PC-3 (cell line): ENCODE data around the gene SPTSSB. TPM values are rescaled to one million over a fixed set of nuclear protein-coding genes. Genes with fewer than 3 reads are reported as not detected.

Experiments
- ATAC-seq: fragments of 200-7000 bp; cut with Tn5 transposase; 2 replicates; pipeline ENCODE4 v1.9.1; 2020; ENCODE audit warnings: mild to moderate bottlenecking, moderate library complexity
- BruUV-seq: library from RNA; stranded (reverse); fragments of 400-500 nt; replicated peaks from 2 replicates; lab custom pipeline; 2021; lab: Mats Ljungman, UMichigan
- CTCF ChIA-PET: fragments of 300-600 bp; sonication (Branson Sonifier 250); formaldehyde crosslinking; loops from one replicate; lab custom pipeline; 2022; ENCODE audit warnings: antibody characterized with exemption; lab: Charles Lee
- POLR2A ChIA-PET: fragments of 300-600 bp; sonication (Branson Sonifier 250); formaldehyde crosslinking; loops from one replicate; lab custom pipeline; 2022; ENCODE audit warnings: antibody characterized with exemption; ENCODE audit not compliant: unreplicated experiment; lab: Charles Lee
- DNase-seq: peaks from one replicate; pipeline ENCODE4 v3.0.0-alpha.2; 2015
- H2AFZ ChIP-seq: fragments of 300-600 bp; sonication (generic); 2 replicates; pipeline ENCODE4 v1.6.0; 2016; ENCODE audit warnings: antibody characterized with exemption, low read length
- H3F3A ChIP-seq: fragments of 300-600 bp; sonication (generic); one replicate; pipeline ENCODE4 v1.6.0; 2017; ENCODE audit warnings: antibody characterized with exemption, low read length, control low read depth, mild to moderate bottlenecking; ENCODE audit not compliant: unreplicated experiment
- H3K27ac ChIP-seq: fragments of 300-600 bp; sonication (generic); 2 replicates; pipeline ENCODE4 v1.5.1; 2016; ENCODE audit warnings: mild to moderate bottlenecking, low read length
- H3K27me3 ChIP-seq: fragments of 300-600 bp; sonication (generic); 2 replicates; pipeline ENCODE4 v1.6.1; 2016; ENCODE audit warnings: low read length, mixed read lengths
- H3K36me3 ChIP-seq: fragments of 300-600 bp; sonication (generic); 2 replicates; pipeline ENCODE4 v1.6.1; 2016; ENCODE audit warnings: low read depth, mixed run types, low read length, mixed read lengths
- H3K4me1 ChIP-seq: fragments of 300-600 bp; sonication (generic); 2 replicates; pipeline ENCODE4 v1.5.1; 2016; ENCODE audit warnings: low read length; ENCODE audit not compliant: insufficient read depth
- H3K4me2 ChIP-seq: fragments of 300-600 bp; sonication (generic); 2 replicates; pipeline ENCODE4 v1.6.0; 2016; ENCODE audit warnings: low read length
- H3K4me3 ChIP-seq: fragments of 300-600 bp; sonication (generic); 2 replicates; pipeline ENCODE4 v1.5.1; 2016; ENCODE audit warnings: mild to moderate bottlenecking, low read length, mixed read lengths
- H3K79me2 ChIP-seq: fragments of 300-600 bp; sonication (generic); 2 replicates; pipeline ENCODE4 v1.6.1; 2017; ENCODE audit warnings: low read length, mixed read lengths
- H3K9ac ChIP-seq: fragments of 300-600 bp; sonication (generic); 2 replicates; pipeline ENCODE4 v1.6.0; 2016; ENCODE audit warnings: mild to moderate bottlenecking, low read length
- H3K9me2 ChIP-seq: fragments of 300-600 bp; sonication (generic); replicated peaks from 2 replicates; pipeline ENCODE4 v1.6.1; 2016; ENCODE audit warnings: mixed run types, low read length, mixed read lengths
- H3K9me3 ChIP-seq: fragments of 300-600 bp; sonication (generic); 2 replicates; pipeline ENCODE4 v1.6.1; 2016; ENCODE audit warnings: low read length, mixed read lengths
- H4K20me1 ChIP-seq: fragments of 300-600 bp; sonication (generic); 2 replicates; pipeline ENCODE4 v1.6.1; 2016; ENCODE audit warnings: low read length, mixed read lengths
- EZH2 ChIP-seq: fragments of 300-600 bp; sonication (generic); IDR thresholded peaks from one replicate; pipeline ENCODE4 v1.6.1; 2017; ENCODE audit warnings: antibody characterized with exemption, mild to moderate bottlenecking, low read length; ENCODE audit not compliant: unreplicated experiment
- EZH2phosphoT487 ChIP-seq: fragments of 300-600 bp; sonication (generic); IDR thresholded peaks from 2 replicates; pipeline ENCODE4 v1.6.1; 2018; ENCODE audit warnings: mild to moderate bottlenecking, antibody characterized with exemption, low read length, borderline replicate concordance
- intact Hi-C: fragments of 100-400 bp; cut with micrococcal nuclease; formaldehyde crosslinking; loops from 2 replicates; pipeline ENCODE4 v1.9.0; 2023
- total RNA-seq: library from RNA; depleted of rRNA; stranded (reverse); fragments of >200 nt; gene quantifications from 2 replicates; pipeline ENCODE4 v1.2.3, GENCODE V29; 2014
- TF ChIP-seq, protein P1 (sequence below): fragments of 300-600 bp; sonication (generic); conservative IDR thresholded peaks from 2 replicates; pipeline ENCODE4 v1.5.1; 2017; ENCODE audit warnings: antibody characterized with exemption, low read depth, mild to moderate bottlenecking, low read length

Gene SPTSSB
- total RNA-seq, 1 experiment from 2014 or later: 78.0 TPM

DNA sequence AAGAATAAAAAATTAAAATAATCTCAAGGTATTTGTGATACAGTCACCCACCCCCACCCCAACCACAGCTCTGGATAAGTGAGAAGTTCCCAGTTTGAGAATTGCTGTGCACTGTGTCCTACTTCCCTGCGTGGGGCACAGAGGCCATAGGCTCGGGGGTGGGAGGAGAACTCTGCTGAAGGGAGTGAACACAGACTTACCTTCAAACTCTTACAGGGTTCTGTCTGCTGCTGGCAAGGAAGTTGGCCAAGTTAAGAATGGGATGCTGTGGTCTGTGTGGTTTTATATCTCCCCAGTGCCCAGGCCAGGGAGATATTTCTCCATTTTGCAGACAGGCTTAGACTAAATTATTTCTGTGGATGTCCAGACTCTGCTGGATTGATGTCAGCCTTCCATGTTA, 37.6 kb downstream of the SPTSSB start:
- no peaks in the 10 kb centered on the region for H3K9me3 ChIP-seq
- no peak overlapping the region for H2AFZ ChIP-seq
- no peaks in the 10 kb centered on the region for H3K9me2 ChIP-seq
- CTCF ChIA-PET: no interaction called here
- BruUV-seq: no TSS peak
- no peak for ATAC-seq
- no peaks in the 10 kb centered on the region for H3F3A ChIP-seq
- no peak overlapping the region for H3K9ac ChIP-seq
- H3K79me2 ChIP-seq: no peaks in the 10 kb centered on the region
- no peak overlapping the region for H3K27ac ChIP-seq
- H4K20me1 ChIP-seq: no peaks in the 10 kb centered on the region
- no peaks in the 10 kb centered on the region for H3K27me3 ChIP-seq
- TF ChIP-seq, protein P1, sequence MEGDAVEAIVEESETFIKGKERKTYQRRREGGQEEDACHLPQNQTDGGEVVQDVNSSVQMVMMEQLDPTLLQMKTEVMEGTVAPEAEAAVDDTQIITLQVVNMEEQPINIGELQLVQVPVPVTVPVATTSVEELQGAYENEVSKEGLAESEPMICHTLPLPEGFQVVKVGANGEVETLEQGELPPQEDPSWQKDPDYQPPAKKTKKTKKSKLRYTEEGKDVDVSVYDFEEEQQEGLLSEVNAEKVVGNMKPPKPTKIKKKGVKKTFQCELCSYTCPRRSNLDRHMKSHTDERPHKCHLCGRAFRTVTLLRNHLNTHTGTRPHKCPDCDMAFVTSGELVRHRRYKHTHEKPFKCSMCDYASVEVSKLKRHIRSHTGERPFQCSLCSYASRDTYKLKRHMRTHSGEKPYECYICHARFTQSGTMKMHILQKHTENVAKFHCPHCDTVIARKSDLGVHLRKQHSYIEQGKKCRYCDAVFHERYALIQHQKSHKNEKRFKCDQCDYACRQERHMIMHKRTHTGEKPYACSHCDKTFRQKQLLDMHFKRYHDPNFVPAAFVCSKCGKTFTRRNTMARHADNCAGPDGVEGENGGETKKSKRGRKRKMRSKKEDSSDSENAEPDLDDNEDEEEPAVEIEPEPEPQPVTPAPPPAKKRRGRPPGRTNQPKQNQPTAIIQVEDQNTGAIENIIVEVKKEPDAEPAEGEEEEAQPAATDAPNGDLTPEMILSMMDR: no peak
- TF ChIP-seq EZH2 (no peak), EZH2phosphoT487 (no peak)
- no peak overlapping the region for H3K4me3 ChIP-seq
- H3K36me3 ChIP-seq: no peaks in the 10 kb centered on the region
- POLR2A ChIA-PET: no interaction called here
- peaks cover 18% of the 10 kb centered on the region for H3K4me1 ChIP-seq
- H3K4me2 ChIP-seq: no peak overlapping the region
- intact Hi-C loops: loop anchor here (1.0 kb wide), 1 partner anchor 9 kb away; no protein-coding TSS in a partner anchor
- no peak for DNase-seq

DNA sequence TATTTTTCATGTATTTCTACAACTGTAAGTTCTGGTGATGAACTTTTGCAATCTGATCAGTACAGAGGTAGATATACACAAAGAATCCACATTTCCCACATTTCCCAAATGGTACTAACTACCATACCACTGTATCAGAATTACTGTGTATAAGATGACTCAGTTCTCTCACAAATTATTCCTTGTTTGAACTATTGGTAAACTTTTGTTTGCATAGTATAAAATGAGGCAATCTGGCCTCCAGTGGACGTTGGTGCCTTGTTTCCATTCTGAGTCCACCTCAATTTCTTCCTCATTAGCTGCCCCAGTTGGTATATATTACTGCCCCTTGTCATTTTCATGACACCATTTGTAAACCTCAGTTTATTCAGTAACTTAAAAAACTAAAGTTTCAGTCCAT, 38.5 kb downstream of the SPTSSB start:
- Histone ChIP-seq H3K9me3 (no peaks in the 10 kb centered on the region), H2AFZ (no peak overlapping the region), H3F3A (no peaks in the 10 kb centered on the region), H3K36me3 (no peaks in the 10 kb centered on the region), H3K4me3 (no peak overlapping the region), H3K4me2 (peak overlapping the region; percentile 21), H3K9me2 (no peaks in the 10 kb centered on the region), H3K27me3 (no peaks in the 10 kb centered on the region), H4K20me1 (no peaks in the 10 kb centered on the region), H3K9ac (no peak overlapping the region; the same call in 1 of the 2 replicates), H3K4me1 (peaks cover 18% of the 10 kb centered on the region), H3K27ac (peak overlapping the region; percentile 53), H3K79me2 (no peaks in the 10 kb centered on the region)
- DNase-seq: peak; percentile 83
- POLR2A ChIA-PET: no interaction called here
- no TSS peak for BruUV-seq
- CTCF ChIA-PET: no interaction called here
- intact Hi-C loops: loop anchor here (1.0 kb wide), 1 partner anchor 8 kb away; no protein-coding TSS in a partner anchor
- TF ChIP-seq, protein P1: no peak
- TF ChIP-seq EZH2 (no peak), EZH2phosphoT487 (no peak)
- ATAC-seq: peak; percentile 96

DNA sequence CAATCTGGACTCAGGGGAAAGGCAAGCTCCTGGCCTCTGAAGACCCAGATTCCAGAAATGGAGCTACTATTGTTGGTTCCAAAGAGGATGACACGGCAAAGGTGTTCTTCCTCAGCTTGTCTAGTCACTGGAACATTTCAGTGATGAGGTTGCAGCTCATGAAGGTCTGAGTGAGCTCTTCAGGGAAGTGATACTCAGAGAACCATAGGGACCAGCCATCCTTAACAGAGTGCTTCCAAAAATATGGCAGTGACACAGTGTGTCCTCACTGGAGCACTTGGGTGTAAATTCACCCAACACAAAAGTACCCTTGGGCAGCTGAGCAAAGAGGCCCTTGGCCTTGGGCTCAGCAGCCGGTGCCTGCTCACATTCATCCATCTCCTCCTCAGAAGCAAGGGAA, 46.3 kb downstream of the SPTSSB start:
- H3K4me3 ChIP-seq: no peak overlapping the region
- TF ChIP-seq EZH2phosphoT487 (no peak), EZH2 (no peak)
- TF ChIP-seq, protein P1: no peak
- ATAC-seq (no peak), DNase-seq (no peak)
- H3K36me3 ChIP-seq: no peaks in the 10 kb centered on the region
- H3K27me3 ChIP-seq: no peaks in the 10 kb centered on the region
- CTCF ChIA-PET: no interaction called here
- intact Hi-C loops: no loop called here
- peak overlapping the region; percentile 7; the same call in 1 of the 2 replicates for H3K4me2 ChIP-seq
- H4K20me1 ChIP-seq: no peaks in the 10 kb centered on the region
- H3K79me2 ChIP-seq: no peaks in the 10 kb centered on the region
- H2AFZ ChIP-seq: no peak overlapping the region
- no peak overlapping the region for H3K9ac ChIP-seq
- H3K9me3 ChIP-seq: no peaks in the 10 kb centered on the region
- H3K4me1 ChIP-seq: peaks cover 32% of the 10 kb centered on the region
- POLR2A ChIA-PET: no interaction called here
- H3F3A ChIP-seq: no peaks in the 10 kb centered on the region
- no peaks in the 10 kb centered on the region for H3K9me2 ChIP-seq
- H3K27ac ChIP-seq: peak overlapping the region; percentile 91
- no TSS peak for BruUV-seq
